ENCODE data around the gene LRRK1. TPM values are rescaled to one million over a fixed set of nuclear protein-coding genes. Genes with fewer than 3 reads are reported as not detected.

The LRRK1 gene
- total and polyA plus RNA-seq, 2 of the 13 experiments (the other 11 are each of a cell fraction or from before 2014, with no cell fraction given): 0.13 to 1.2 TPM

GRCh38 chr15:101088788-101089578, 169.8 kb downstream of the LRRK1 start (continued):
- TF ChIP-seq ZNF609 (CRISPR knock-in tag; IDR thresholded peaks at IDR 0.05; ENCODE audit: borderline replicate concordance) (no peak), ZNF124 (CRISPR knock-in tag; IDR thresholded peaks at IDR 0.05) (peak; percentile 71; the same call in 1 of the 2 replicates), IKZF5 (CRISPR knock-in tag; IDR thresholded peaks at IDR 0.05) (peak; percentile 41; the same call in 1 of the 2 replicates), ZNF3 (CRISPR knock-in tag; IDR thresholded peaks at IDR 0.05) (no peak), SMAD9 (CRISPR knock-in tag; IDR thresholded peaks at IDR 0.05) (no peak), ZZZ3 (CRISPR knock-in tag; IDR thresholded peaks at IDR 0.05; ENCODE audit: borderline replicate concordance) (no peak), ZNF784 (CRISPR knock-in tag; IDR thresholded peaks at IDR 0.05; ENCODE audit: borderline replicate concordance) (no peak), SKI (IDR thresholded peaks at IDR 0.05; ENCODE audit: partially characterized antibody) (peak; percentile 53), ZNF225 (CRISPR knock-in tag; IDR thresholded peaks at IDR 0.05) (no peak), GRHL1 (CRISPR knock-in tag; conservative IDR thresholded peaks at IDR 0.05) (no peak), CC2D1A (CRISPR knock-in tag; IDR thresholded peaks at IDR 0.05) (no peak), ZNF274 (CRISPR knock-in tag; IDR thresholded peaks at IDR 0.05) (no peak), ZMAT5 (CRISPR knock-in tag; IDR thresholded peaks at IDR 0.05; ENCODE audit: borderline replicate concordance, low read depth) (no peak), TAF15 (IDR thresholded peaks at IDR 0.05; ENCODE audit: low read depth, low read length, poor library complexity, severe bottlenecking) (no peak), DNMT3B (CRISPR knock-in tag; conservative IDR thresholded peaks at IDR 0.05) (no peak), ZNF7 (CRISPR knock-in tag; IDR thresholded peaks at IDR 0.05) (0 out of 2 replicates have a peak, but pooled peaks have one; percentile 17), ZUFSP (CRISPR knock-in tag; IDR thresholded peaks at IDR 0.05; ENCODE audit: borderline replicate concordance) (no peak), ZSCAN12 (CRISPR knock-in tag; IDR thresholded peaks at IDR 0.05) (0 out of 2 replicates have a peak, but pooled peaks have one; percentile 33)
